HFF-Myc (cell line): ENCODE data around the gene ADGRE1.

ENCODE experiments used
- DNase-seq: peaks from one replicate; pipeline ENCODE4 v3.0.0-alpha.2; 2011; ENCODE audit warnings: low read depth; ENCODE audit errors: extremely low read depth
- H3K4me3 ChIP-seq: replicated peaks from 2 replicates; pipeline ENCODE4 v1.5.1; 2011; ENCODE audit warnings: low read depth, mild to moderate bottlenecking, control low read depth, low read length
- CTCF ChIP-seq: IDR thresholded peaks from 2 replicates; pipeline ENCODE4 v1.5.1; 2012; ENCODE audit warnings: mild to moderate bottlenecking, low read depth, low read length, control low read depth; ENCODE audit errors: missing control alignments

ADGRE1 gene

GRCh38 chr19:6851359-6851758 is 36.0 kb upstream of the ADGRE1 start:
- no peak for TF ChIP-seq CTCF
- DNase-seq: no peak
- no peak overlapping the region for H3K4me3 ChIP-seq

- H3K4me3 ChIP-seq: no peak overlapping the region
- no peak for DNase-seq
- no peak for TF ChIP-seq CTCF
Measured at GRCh38 chr19:6852001-6852400, 35.4 kb upstream of the ADGRE1 start.

- no peak overlapping the region for H3K4me3 ChIP-seq
- DNase-seq: no peak
- TF ChIP-seq CTCF: no peak
Measured at GRCh38 chr19:6853868-6854267, 33.5 kb upstream of the ADGRE1 start.

GRCh38 chr19:6854758-6855157 is 32.6 kb upstream of the ADGRE1 start:
- no peak overlapping the region for H3K4me3 ChIP-seq
- no peak for TF ChIP-seq CTCF
- DNase-seq: no peak

GRCh38 chr19:6856749-6857372 is 30.5 kb upstream of the ADGRE1 start:
- no peak for DNase-seq
- TF ChIP-seq CTCF: no peak
- no peak overlapping the region for H3K4me3 ChIP-seq

- H3K4me3 ChIP-seq: no peak overlapping the region
- no peak for DNase-seq
- TF ChIP-seq CTCF: no peak
Measured at GRCh38 chr19:6861683-6862286, 25.6 kb upstream of the ADGRE1 start.

- no peak overlapping the region for H3K4me3 ChIP-seq
- DNase-seq: peak; percentile 42
Measured at GRCh38 chr19:6862673-6863078, 24.7 kb upstream of the ADGRE1 start.

More at GRCh38 chr19:6862673-6863078, 24.7 kb upstream of the ADGRE1 start:
- TF ChIP-seq CTCF: peak; percentile 85
